Esophagus squamous epithelium (tissue), 5 donors: ENCODE results near the gene RUSF1. TPM values are rescaled to one million over a fixed set of nuclear protein-coding genes. Genes with fewer than 3 reads are reported as not detected.

ENCODE experiments used
- DNase-seq: peaks from one replicate; lab custom pipeline; 2025; lab: John Stamatoyannopoulos, UW
- H3K27ac ChIP-seq, 4 donors: fragments of 200-600 bp; sonication (generic); one replicate each; pipeline ENCODE4 v1.5.1; 2016 to 2019; ENCODE audit warnings: mild to moderate bottlenecking in 1 of 4
- H3K27me3 ChIP-seq, 4 donors: fragments of 200-600 bp; sonication (generic); 1 replicate in 3 of 4; 2 replicates in 1 of 4; pipeline versions ENCODE4 v1.5.1 to v1.6.0; 2017 to 2021; ENCODE audit warnings: antibody characterized with exemption in 1 of 4
- H3K36me3 ChIP-seq, 3 donors: fragments of 200-600 bp; sonication (generic); one replicate each; pipeline ENCODE4 v1.5.1; 2016 to 2019
- H3K4me1 ChIP-seq, 3 donors: fragments of 200-600 bp; sonication (generic); one replicate each; pipeline ENCODE4 v1.5.1; 2017 to 2019
- H3K4me3 ChIP-seq, 4 donors: fragments of 200-600 bp; sonication (generic); 1 replicate in 3 of 4; 2 replicates in 1 of 4; pipeline ENCODE4 v1.5.1; 2016 to 2019; ENCODE audit warnings: mild to moderate bottlenecking in 2 of 4, moderate library complexity in 1 of 4
- H3K9me3 ChIP-seq, 3 donors: fragments of 200-600 bp; sonication (generic); one replicate each; pipeline ENCODE4 v1.5.1; 2016 to 2019
- CTCF ChIP-seq, 6 experiments: fragments of 450-650 bp in 4 of 6; fragments of 200-600 bp in 2 of 6; sonication (generic) in 2 of 6; IDR thresholded peaks; one replicate each; pipeline ENCODE4 v1.5.1; 2016 to 2019; ENCODE audit warnings: antibody characterized with exemption in 6 of 6, mild to moderate bottlenecking in 4 of 6, moderate library complexity in 4 of 6
- POLR2A ChIP-seq, 4 donors: fragments of 450-650 bp; IDR thresholded peaks; one replicate each; pipeline ENCODE4 v1.6.1; 2017; ENCODE audit warnings: antibody characterized with exemption in 4 of 4, mild to moderate bottlenecking in 4 of 4, moderate library complexity in 3 of 4
- WGBS, 2 donors: methylation state at CpG; one replicate each; pipeline ENCODE4 v1.1.5; 2018; 5-methylcytosine and 5-hydroxymethylcytosine counted together
- intact Hi-C: fragments of 100-400 bp; cut with DNase I; formaldehyde crosslinking; loops from one replicate; pipeline ENCODE4 v1.15.0; 2022
- total RNA-seq, 4 donors: library from RNA; depleted of rRNA; stranded (reverse); fragments of >200 nt; gene quantifications; one replicate each; pipeline ENCODE4 v1.1.0, GENCODE V29; 2016
- donor health status: DM: yes; HTN: yes; CAD: no.

RUSF1 gene
- total RNA-seq, 4 donors from 2014 or later: 33.7 to 52.3 (median 39.1) TPM

GRCh38 chr16:31471875-31472708 lies 36.1 kb downstream of the RUSF1 start, which contains the start of gene TGFB1I1:
Gene TGFB1I1 (plus strand): TSS chr16:31472152. CDS start chr16:31472189, 37 bp downstream.
- peaks cover 19 to 64% (median 27%) of the 10 kb centered on the region in 3 donors for H3K4me1 ChIP-seq
- no peaks in the 10 kb centered on the region for H3K9me3 ChIP-seq
- WGBS, 2 donors: 0 to 9% methylated on average over 5 to 22 of the region's 63 CpGs

GRCh38 chr16:31471241-31471874 lies 36.8 kb downstream of the RUSF1 start:
- peak overlapping the region; percentile 42 to 82 (median 64) for H3K4me3 ChIP-seq
- peaks cover under 1 to 41% (median 5%) of the 10 kb centered on the region in 3 donors for H3K36me3 ChIP-seq
- H3K9me3 ChIP-seq: no peaks in the 10 kb centered on the region
- H3K4me1 ChIP-seq: peaks cover 16 to 57% (median 22%) of the 10 kb centered on the region in 3 donors
- 47 to 67% methylated on average over 10 to 14 of the region's 15 CpGs for WGBS, 2 donors
- H3K27me3 ChIP-seq: peaks cover 0 to 7% (median 0%) of the 10 kb centered on the region in 4 donors
- intact Hi-C loops: no loop called here
- peak overlapping the region; percentile 80 to 94 (median 86) for H3K27ac ChIP-seq
- no peak for TF ChIP-seq POLR2A (IDR thresholded peaks at IDR 0.05)
- TF ChIP-seq CTCF (IDR thresholded peaks at IDR 0.05): no peak
- no peak for DNase-seq

More at GRCh38 chr16:31471875-31472708, 36.1 kb downstream of the RUSF1 start, which contains the start of gene TGFB1I1:
- Histone ChIP-seq H3K27me3 (peaks cover 0 to 7% (median 0%) of the 10 kb centered on the region in 4 donors), H3K4me3 (peak within 1 kb of the TSS; percentile 42 to 82 (median 64)), H3K36me3 (peaks cover 0 to 41% (median 1%) of the 10 kb centered on the region in 3 donors), H3K27ac (peak within 1 kb of the TSS; percentile 80 to 94 (median 86))
- intact Hi-C loops: no loop called here
- no peak for TF ChIP-seq CTCF (IDR thresholded peaks at IDR 0.05)
- TF ChIP-seq POLR2A (IDR thresholded peaks at IDR 0.05): peak in 1 of 4 donors; percentile 35
- DNase-seq: no peak

GRCh38 chr16:31470615-31471014 lies 37.6 kb downstream of the RUSF1 start:
- no peaks in the 10 kb centered on the region for H3K9me3 ChIP-seq
- peaks cover 8 to 49% (median 15%) of the 10 kb centered on the region in 3 donors for H3K4me1 ChIP-seq
- H3K36me3 ChIP-seq: peaks cover 8 to 41% (median 12%) of the 10 kb centered on the region in 3 donors
- peaks cover 0 to 3% (median 0%) of the 10 kb centered on the region in 4 donors for H3K27me3 ChIP-seq
- H3K4me3 ChIP-seq: no peak overlapping the region
- intact Hi-C loops: no loop called here
- no peak for DNase-seq
- 80 to 85% methylated on average over 3 of the region's 3 CpGs for WGBS, 2 donors
- TF ChIP-seq POLR2A (IDR thresholded peaks at IDR 0.05) (no peak), CTCF (IDR thresholded peaks at IDR 0.05) (no peak)
- H3K27ac ChIP-seq: peak overlapping the region in 3 of 4 donors; percentile 83 to 94 (median 90)

GRCh38 chr16:31467858-31468257 lies 40.3 kb downstream of the RUSF1 start:
- Histone ChIP-seq H3K36me3 (peaks cover 23 to 47% (median 26%) of the 10 kb centered on the region in 3 donors), H3K4me1 (peaks cover 6 to 23% (median 9%) of the 10 kb centered on the region in 3 donors), H3K9me3 (no peaks in the 10 kb centered on the region), H3K4me3 (no peak overlapping the region), H3K27me3 (peaks cover 0 to 3% (median 0%) of the 10 kb centered on the region in 4 donors), H3K27ac (no peak overlapping the region)
- intact Hi-C loops: no loop called here
- WGBS, 2 donors: 91 to 92% methylated on average over 5 of the region's 5 CpGs
- DNase-seq: no peak
- no peak for TF ChIP-seq CTCF (IDR thresholded peaks at IDR 0.05)
- TF ChIP-seq POLR2A (IDR thresholded peaks at IDR 0.05): no peak
